HepG2 (cell line): Measurements from ENCODE around the gene SERAC1. TPM values are rescaled to one million over a fixed set of nuclear protein-coding genes. Genes with fewer than 3 reads are reported as not detected.

Source experiments
- ATAC-seq: fragments of 200-7000 bp; cut with Tn5 transposase; 3 replicates; pipeline ENCODE4 v1.9.1; 2020; ENCODE audit warnings: mild to moderate bottlenecking, moderate library complexity
- BruUV-seq: library from RNA; stranded (reverse); fragments of 400-500 nt; replicated peaks from 2 replicates; lab custom pipeline; 2021; lab: Mats Ljungman, UMichigan
- CTCF ChIA-PET: fragments of 300-600 bp; formaldehyde crosslinking; extraction: SDS; loops from one replicate; lab custom pipeline; 2021; ENCODE audit warnings: low total read pairs, inconsistent platforms, low intra/inter-chr PET ratio; lab: Yijun Ruan, JAX
- POLR2A ChIA-PET: fragments of 350-600 bp; sonication (Branson Sonifier 250); formaldehyde crosslinking; loops from one replicate; lab custom pipeline; 2020; ENCODE audit warnings: antibody characterized with exemption, inconsistent platforms; lab: Yijun Ruan, JAX
- DNase-seq: peaks from one replicate; pipeline ENCODE4 v3.0.0-alpha.2; 2015; ENCODE audit warnings: low spot score
- FAIRE-seq: peaks from 3 replicates; lab custom pipeline; 2011; peaks lifted over from hg19 to GRCh38; lab: Jason Lieb, UNC
- H2AFZ ChIP-seq: one replicate; pipeline ENCODE4 v1.6.1; 2011; ENCODE audit warnings: low read length, inconsistent platforms
- H3K27ac ChIP-seq: fragments of 300-600 bp; 3 replicates; pipeline ENCODE4 v1.8.0; 2011; ENCODE audit warnings: mixed run types, mild to moderate bottlenecking, mixed read lengths, low read length, inconsistent platforms; ENCODE audit not compliant: insufficient read depth; ENCODE audit errors: extremely low read length
- H3K27me3 ChIP-seq, 2 experiments: fragments of 200-600 bp in 1 of 2; 2 replicates in 1 of 2; 3 replicates in 1 of 2; pipeline versions ENCODE4 v1.6.0 to v1.8.0; 2011; ENCODE audit warnings: low read length in 2 of 2, mild to moderate bottlenecking in 2 of 2, moderate library complexity in 2 of 2, inconsistent platforms in 1 of 2; ENCODE audit not compliant: insufficient read depth in 2 of 2, control insufficient read depth in 1 of 2
- H3K36me3 ChIP-seq, 2 experiments: fragments of 200-600 bp in 1 of 2; replicated peaks in 1 of 2; 2 replicates in 1 of 2; 3 replicates in 1 of 2; pipeline versions ENCODE4 v1.5.1 to v1.8.0; 2011; ENCODE audit warnings: low read length in 2 of 2, inconsistent platforms in 1 of 2; ENCODE audit not compliant: insufficient read depth in 2 of 2, control insufficient read depth in 1 of 2
- H3K4me1 ChIP-seq: 2 replicates; pipeline ENCODE4 v1.5.1; 2012; ENCODE audit warnings: low read length, inconsistent platforms; ENCODE audit not compliant: insufficient read depth
- H3K4me2 ChIP-seq: 2 replicates; pipeline ENCODE4 v1.6.0; 2011; ENCODE audit warnings: low read depth, low read length, inconsistent platforms
- H3K4me3 ChIP-seq, 3 experiments: fragments of 200-600 bp in 1 of 3; sonication (generic), shearing (Covaris generic) in 1 of 3; replicated peaks in 1 of 3; 2 replicates each; pipeline ENCODE4 v1.5.1; 2011 to 2016; ENCODE audit warnings: low read length in 3 of 3, inconsistent platforms in 2 of 3, low read depth in 2 of 3, mild to moderate bottlenecking in 2 of 3, control low read depth in 1 of 3, mixed read lengths in 1 of 3; ENCODE audit not compliant: insufficient read depth in 1 of 3
- H3K79me2 ChIP-seq: one replicate; pipeline ENCODE4 v1.6.1; 2011; ENCODE audit warnings: low read length, inconsistent platforms; ENCODE audit not compliant: insufficient read depth
- H3K9ac ChIP-seq: 2 replicates; pipeline ENCODE4 v1.6.0; 2011; ENCODE audit warnings: mild to moderate bottlenecking, low read depth, low read length, inconsistent platforms; ENCODE audit not compliant: insufficient read depth
- H3K9me3 ChIP-seq: 2 replicates; pipeline ENCODE4 v1.5.1; 2012; ENCODE audit warnings: mild to moderate bottlenecking, low read length
- H4K20me1 ChIP-seq: 2 replicates; pipeline ENCODE4 v1.6.0; 2011; ENCODE audit warnings: inconsistent platforms, mild to moderate bottlenecking, low read length, moderate library complexity; ENCODE audit not compliant: insufficient read depth
- POLR2G ChIP-seq: fragments of 200-400 bp; formaldehyde crosslinking; IDR thresholded peaks from 2 replicates; pipeline ENCODE4 v1.6.1; 2018; ENCODE audit warnings: mild to moderate bottlenecking, low read depth, low read length, moderate library complexity
- TFAP4 ChIP-seq: sonication (generic); IDR thresholded peaks from 2 replicates; pipeline ENCODE4 v1.6.1; 2016; ENCODE audit warnings: low read depth, borderline replicate concordance
- ZBTB38 ChIP-seq: sonication (generic); formaldehyde crosslinking; IDR thresholded peaks from 2 replicates; pipeline ENCODE4 v1.5.1; 2020; ENCODE audit warnings: mild to moderate bottlenecking, missing genetic modification reagents
- ZMAT3 ChIP-seq: sonication (generic); formaldehyde crosslinking; conservative IDR thresholded peaks from 2 replicates; pipeline ENCODE4 v1.7.0; 2021; ENCODE audit warnings: missing genetic modification reagents
- ZNF160 ChIP-seq: sonication (generic); formaldehyde crosslinking; IDR thresholded peaks from 2 replicates; pipeline ENCODE4 v1.8.0; 2022; ENCODE audit warnings: mild to moderate bottlenecking, inconsistent platforms, missing genetic modification reagents
- ZNF207 ChIP-seq: fragments of 450-650 bp; IDR thresholded peaks from 2 replicates; pipeline ENCODE4 v1.6.1; 2016; ENCODE audit warnings: antibody characterized with exemption, borderline replicate concordance
- ZNF274 ChIP-seq: sonication (generic); formaldehyde crosslinking; IDR thresholded peaks from 2 replicates; pipeline ENCODE4 v1.5.1; 2020; ENCODE audit warnings: mild to moderate bottlenecking, missing genetic modification reagents
- ZNF687 ChIP-seq: sonication (generic); formaldehyde crosslinking; IDR thresholded peaks from 2 replicates; pipeline ENCODE4 v1.5.1; 2020; ENCODE audit warnings: mild to moderate bottlenecking, missing genetic modification reagents, moderate library complexity
- WGBS: methylation state at CpG from one replicate; pipeline ENCODE4 v1.1.6; 2017; ENCODE audit warnings: low lambda C conversion rate; 5-methylcytosine and 5-hydroxymethylcytosine counted together
- in situ Hi-C: cut with HindIII; loops from 2 replicates; pipeline ENCODE4 v1.10.0; 2017; ENCODE audit warnings: low pct_unique_long_range_greater_than_20kb; ENCODE audit not compliant: extremely low pct_ligation_motif_present
- intact Hi-C: fragments of 100-400 bp; cut with micrococcal nuclease; formaldehyde crosslinking; loops from one replicate; pipeline ENCODE4 v1.10.0; 2022; ENCODE audit not compliant: unreplicated experiment
- polyA plus RNA-seq, 8 experiments: library from polyadenylated mRNA; depleted of rRNA in 3 of 8; stranded (reverse) in 7 of 8; unstranded in 1 of 8; fragments of >200 nt; fragmentation: Illumina TruSeq in 4 of 8; extraction: Trizol in 4 of 8; gene quantifications; 2 replicates each; pipeline versions ENCODE4 v1.2.1 to v1.2.3, GENCODE V29; 2011 to 2016; ENCODE audit warnings: low read depth in 4 of 8, missing spikeins in 1 of 8, mixed read lengths in 1 of 8; ENCODE audit not compliant: insufficient read depth in 1 of 8
- total RNA-seq, 5 experiments: library from RNA; depleted of rRNA; stranded (reverse); fragments of >200 nt; fragmentation: Illumina TruSeq; extraction: Trizol; gene quantifications; 2 replicates each; pipeline ENCODE4 v1.2.3, GENCODE V29; 2016; ENCODE audit warnings: low read depth in 1 of 5

SERAC1 gene
- total and polyA plus RNA-seq, 2 of the 13 experiments (the other 11 are each of a cell fraction or from before 2014, with no cell fraction given), result 4.5 to 8.1 TPM

GRCh38 chr6:158063736-158064135 is 104.3 kb downstream of the SERAC1 start:
- Histone ChIP-seq H3K4me1 (peaks cover 28% of the 10 kb centered on the region), H4K20me1 (no peaks in the 10 kb centered on the region), H3K79me2 (no peaks in the 10 kb centered on the region), H3K4me2 (no peak overlapping the region), H3K27ac (no peak overlapping the region), H3K36me3 (peaks cover 57 to 91% of the 10 kb centered on the region in 2 experiments), H3K27me3 (no peaks in the 10 kb centered on the region), H3K4me3 (no peak overlapping the region), H3K9ac (no peak overlapping the region), H2AFZ (no peak overlapping the region), H3K9me3 (no peaks in the 10 kb centered on the region)
- in situ Hi-C loops (no loop called here), intact Hi-C loops (no loop called here)
- DNase-seq (no peak), ATAC-seq (no peak), FAIRE-seq (no peak)
- over 99% methylated on average over 11 of the region's 11 CpGs for WGBS
- ChIA-PET CTCF (no interaction called here), POLR2A (interaction anchor here (1.2 kb wide), 1 partner anchor 14 kb away, joined by 3 read pairs; no protein-coding TSS in a partner anchor)
- TF ChIP-seq ZNF207 (no peak), ZNF274 (CRISPR knock-in tag) (no peak), ZNF160 (CRISPR knock-in tag) (no peak), ZMAT3 (no peak), ZBTB38 (0 out of 2 replicates have a peak, but pooled peaks have one; percentile 33)
- BruUV-seq, result no TSS peak

GRCh38 chr6:158061709-158062461 is 106.2 kb downstream of the SERAC1 start:
- H4K20me1 ChIP-seq, result peaks cover 3% of the 10 kb centered on the region; the same call in 1 of the 2 replicates
- peaks cover 58 to 92% of the 10 kb centered on the region in 2 experiments for H3K36me3 ChIP-seq
- no peak overlapping the region for H3K4me2 ChIP-seq
- peaks cover 10% of the 10 kb centered on the region; the same call in 1 of the 2 replicates for H3K4me1 ChIP-seq
- TF ChIP-seq TFAP4, result no peak
- TF ChIP-seq ZNF687 (CRISPR knock-in tag), result 0 out of 2 replicates have a peak, but pooled peaks have one; percentile 15
- 0 out of 2 replicates have a peak, but pooled peaks have one; percentile 27 for TF ChIP-seq POLR2G
- DNase-seq (no peak), ATAC-seq (no peak), FAIRE-seq (no peak)
- WGBS, result 97% methylated on average over 29 of the region's 29 CpGs
- H2AFZ ChIP-seq, result no peak overlapping the region
- no peaks in the 10 kb centered on the region for H3K9me3 ChIP-seq
- no peak overlapping the region for H3K4me3 ChIP-seq
- no peak overlapping the region for H3K27ac ChIP-seq
- in situ Hi-C loops (no loop called here), intact Hi-C loops (no loop called here)
- no TSS peak for BruUV-seq
- POLR2A ChIA-PET, result interaction anchor here (2.1 kb wide), 1 partner anchor 47 kb away, joined by 4 read pairs; no protein-coding TSS in a partner anchor
- H3K9ac ChIP-seq, result no peak overlapping the region
- H3K27me3 ChIP-seq, result no peaks in the 10 kb centered on the region
- H3K79me2 ChIP-seq, result no peaks in the 10 kb centered on the region
- CTCF ChIA-PET, result no interaction called here
